Stimulated activated CD4-positive, alpha-beta T cell treated with anti-CD3 and anti-CD28 coated beads, Interleukin-15, amount 100 ng/mL, for 24 hours (primary cell): ENCODE data around the gene TJP3.

ENCODE experiments used
- DNase-seq: peaks from one replicate; pipeline ENCODE4 v3.0.0-alpha.2; 2020

TJP3 gene

GRCh38 chr19:3771000-3771905 lies 63.1 kb downstream of the TJP3 start:
- DNase-seq = no peak

GRCh38 chr19:3771906-3772455 lies 63.8 kb downstream of the TJP3 start, which contains the start of gene RAX2:
RAX2 (minus strand) TSS chr19:3772228; CDS start chr19:3771742, 486 bp downstream.
- DNase-seq = no peak

- DNase-seq = no peak
These were observed 65.8 kb downstream of the TJP3 start for GRCh38 chr19:3773814-3774515.

GRCh38 chr19:3774621-3775373 lies 66.6 kb downstream of the TJP3 start:
- no peak for DNase-seq

GRCh38 chr19:3775374-3775711 lies 67.2 kb downstream of the TJP3 start:
- no peak for DNase-seq

- no peak for DNase-seq
These were observed 67.6 kb downstream of the TJP3 start for GRCh38 chr19:3775831-3776230.

GRCh38 chr19:3776479-3777040 lies 68.4 kb downstream of the TJP3 start:
- DNase-seq = no peak

- DNase-seq = no peak
These were observed 70.1 kb downstream of the TJP3 start for GRCh38 chr19:3778104-3778867.

GRCh38 chr19:3778899-3779723 lies 70.9 kb downstream of the TJP3 start:
- no peak for DNase-seq

- no peak for DNase-seq
These were observed 72.7 kb downstream of the TJP3 start for GRCh38 chr19:3780786-3781304.

- no peak for DNase-seq
These were observed 73.4 kb downstream of the TJP3 start for GRCh38 chr19:3781603-3782002.

- no peak for DNase-seq
These were observed 74.1 kb downstream of the TJP3 start for GRCh38 chr19:3782330-3782729.

GRCh38 chr19:3782903-3783302 lies 74.7 kb downstream of the TJP3 start:
- no peak for DNase-seq

- peak; percentile 66 for DNase-seq
These were observed 75.7 kb downstream of the TJP3 start for GRCh38 chr19:3783660-3784584.

- no peak for DNase-seq
These were observed 76.6 kb downstream of the TJP3 start for GRCh38 chr19:3784607-3785450.

GRCh38 chr19:3785451-3785937 lies 77.3 kb downstream of the TJP3 start:
- peak; percentile 65 for DNase-seq

GRCh38 chr19:3785938-3786824 lies 78.0 kb downstream of the TJP3 start, which contains the start of gene MATK:
MATK (minus strand) TSS chr19:3786381; CDS start chr19:3785135, 1,246 bp downstream.
- DNase-seq = peak; percentile 51
